HG03521 (cell line): ENCODE data around the gene UNC119B.
"Not testable (repeated sequence)": the region's sequence is repeated elsewhere in the genome, so short reads cannot be mapped to it uniquely, and the experiment has no call there.

ENCODE experiments used
- ATAC-seq: cut with Tn5 transposase; IDR thresholded peaks from one replicate; pipeline ENCODE4 v1.9.1; 2021; ENCODE audit warnings: mild to moderate bottlenecking, moderate library complexity; ENCODE audit not compliant: unreplicated experiment

The UNC119B gene

DNA sequence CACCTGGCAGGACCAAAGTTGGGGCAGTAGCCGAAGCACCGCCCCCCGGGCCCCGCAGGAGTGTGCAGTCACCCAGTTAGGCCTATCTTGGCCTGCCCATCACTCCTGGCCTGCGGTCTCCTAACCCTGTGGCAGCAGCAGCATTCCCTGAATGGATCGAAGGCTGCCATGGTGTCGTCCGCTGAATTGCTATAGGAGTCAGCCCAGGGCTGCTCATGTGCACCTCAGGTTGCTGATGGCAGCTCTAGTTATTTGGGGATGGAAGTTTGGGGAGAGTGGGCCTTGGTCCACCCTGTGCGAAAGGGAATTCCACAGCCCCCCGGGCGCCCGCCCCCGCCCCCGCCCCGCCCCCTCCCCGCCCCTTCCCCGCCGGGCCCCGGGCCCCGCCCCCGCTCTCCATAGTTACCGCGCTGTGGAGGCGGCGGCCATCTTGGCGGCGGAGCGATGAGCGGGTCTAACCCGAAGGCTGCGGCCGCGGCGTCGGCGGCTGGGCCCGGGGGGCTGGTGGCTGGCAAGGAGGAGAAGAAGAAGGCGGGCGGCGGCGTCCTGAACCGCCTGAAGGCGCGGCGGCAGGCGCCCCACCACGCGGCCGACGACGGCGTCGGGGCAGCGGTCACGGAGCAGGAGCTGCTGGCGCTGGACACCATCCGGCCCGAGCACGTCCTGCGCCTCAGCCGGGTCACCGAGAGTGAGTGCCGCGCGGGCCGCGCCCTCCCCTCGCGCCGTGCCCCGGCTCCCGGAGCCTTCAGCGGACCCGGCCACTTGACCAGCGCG is at the start of gene UNC119B:
UNC119B (plus strand) TSS at position 428 of the 774 bp plus-strand sequence; CDS start at position 445, 17 bp downstream.
- ATAC-seq, result peak; percentile 77

- ATAC-seq, result no peak
Measured at GRCh38 chr12:120661432-120661831, 48.8 kb upstream of the UNC119B start.

DNA sequence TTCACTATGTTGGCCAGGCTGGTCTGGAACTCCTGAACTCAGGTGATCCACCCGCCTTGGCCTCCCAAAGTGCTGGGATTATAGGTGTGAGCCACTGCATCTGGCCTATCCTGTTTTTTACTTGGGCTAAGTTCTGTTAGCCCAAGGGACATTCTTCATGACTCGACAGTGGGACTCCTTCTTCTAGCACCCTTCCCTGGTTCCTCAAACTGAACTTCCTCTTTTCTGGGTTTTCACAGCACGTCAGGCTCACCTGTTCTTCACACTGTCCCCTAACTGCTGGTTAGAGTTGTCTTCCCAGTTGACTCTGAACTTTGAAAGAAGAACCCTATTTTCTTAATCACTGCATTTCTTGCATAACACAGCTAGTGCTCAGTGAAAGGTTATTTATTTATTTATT is 47.4 kb upstream of the UNC119B start:
- no peak for ATAC-seq

- no peak for ATAC-seq
Measured at GRCh38 chr12:120663741-120664140, 46.5 kb upstream of the UNC119B start.

- no peak for ATAC-seq
Measured at GRCh38 chr12:120666571-120667390, 43.5 kb upstream of the UNC119B start.

- no peak for ATAC-seq
Measured at GRCh38 chr12:120668091-120668867, 42.0 kb upstream of the UNC119B start.

- peak; percentile 42 for ATAC-seq
Measured at GRCh38 chr12:120668868-120669840, 41.1 kb upstream of the UNC119B start.

- ATAC-seq, result not testable (repeated sequence)
Measured at GRCh38 chr12:120670237-120670636, 40.0 kb upstream of the UNC119B start.

DNA sequence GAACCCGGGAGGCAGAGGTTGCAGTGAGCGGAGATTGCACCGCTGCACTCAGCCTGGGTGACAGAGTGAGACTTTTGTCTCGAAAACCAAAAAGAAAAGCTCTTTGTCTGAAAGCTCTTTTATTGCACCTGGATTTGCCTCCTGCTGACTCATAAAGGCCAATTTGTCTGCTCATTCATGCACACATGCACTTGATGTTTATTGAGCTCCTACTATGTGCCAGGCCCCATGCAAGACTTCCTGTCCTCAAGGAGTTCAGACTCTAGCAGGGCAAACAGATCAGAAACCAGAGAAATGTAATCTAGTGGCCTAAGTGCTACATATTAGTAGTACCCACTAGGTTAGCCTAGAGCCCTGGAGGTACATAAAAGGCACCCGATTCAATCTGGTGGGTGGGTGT is 39.6 kb upstream of the UNC119B start:
- no peak for ATAC-seq

DNA sequence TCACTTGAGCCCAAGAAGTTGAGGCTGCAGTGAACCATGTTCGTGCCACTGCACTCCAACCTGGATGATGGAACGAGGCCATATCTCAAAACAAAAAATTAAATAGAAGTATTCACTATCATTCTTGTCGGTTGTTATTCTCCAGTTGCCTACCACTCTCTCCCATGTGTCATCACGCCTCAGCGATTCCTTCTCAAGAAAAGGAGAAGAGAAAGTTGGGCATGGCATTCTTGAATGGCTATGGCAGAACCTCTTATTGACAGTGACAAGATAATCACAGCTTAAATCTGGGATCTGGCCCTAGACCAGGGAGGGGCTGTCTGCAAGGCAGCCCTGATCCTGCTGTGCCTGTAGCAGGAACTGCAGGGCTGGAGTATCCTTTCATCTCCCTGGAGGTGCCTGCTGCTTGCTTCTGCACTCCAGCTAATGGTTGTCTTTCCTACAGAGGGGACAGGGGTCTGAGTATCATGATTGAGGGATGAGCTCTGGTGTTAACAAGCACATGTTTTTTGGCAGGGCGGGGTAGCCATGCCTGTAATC is 36.1 kb upstream of the UNC119B start:
- ATAC-seq, result no peak

GRCh38 chr12:120677765-120678473 is 32.3 kb upstream of the UNC119B start:
- ATAC-seq, result no peak

- ATAC-seq, result no peak
Measured at GRCh38 chr12:120678572-120678971, 31.7 kb upstream of the UNC119B start.

DNA sequence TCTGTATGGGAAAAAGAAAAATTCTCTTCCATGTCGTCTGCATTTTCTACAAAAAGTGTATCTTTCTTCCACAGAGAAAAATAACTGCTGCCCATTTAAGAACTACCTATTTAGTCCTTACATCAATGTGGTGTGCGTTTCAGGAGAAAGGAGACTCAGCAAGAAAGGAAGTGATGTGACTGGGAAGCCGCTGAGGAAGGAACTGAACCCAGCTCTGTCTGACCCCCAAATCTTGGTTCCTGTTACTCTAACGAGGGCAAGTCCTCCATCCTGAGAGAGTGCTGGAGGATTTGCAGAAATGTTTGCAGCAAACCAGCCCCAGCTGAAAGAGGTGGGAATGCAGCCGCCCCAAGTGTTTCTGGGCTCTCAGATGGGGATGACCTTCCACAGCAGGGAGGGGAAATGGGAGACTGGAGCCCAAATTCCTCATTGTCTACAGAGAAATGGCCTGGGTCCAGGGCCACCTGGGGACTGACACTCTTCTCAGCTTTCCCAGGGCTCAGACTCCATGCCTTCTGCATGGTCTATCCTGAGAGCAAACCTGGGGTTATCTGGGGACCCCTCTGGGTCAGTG is 30.0 kb upstream of the UNC119B start:
- ATAC-seq, result no peak

- no peak for ATAC-seq
Measured at GRCh38 chr12:120684523-120684932, 25.7 kb upstream of the UNC119B start.

GRCh38 chr12:120685522-120685921 is 24.7 kb upstream of the UNC119B start:
- no peak for ATAC-seq

DNA sequence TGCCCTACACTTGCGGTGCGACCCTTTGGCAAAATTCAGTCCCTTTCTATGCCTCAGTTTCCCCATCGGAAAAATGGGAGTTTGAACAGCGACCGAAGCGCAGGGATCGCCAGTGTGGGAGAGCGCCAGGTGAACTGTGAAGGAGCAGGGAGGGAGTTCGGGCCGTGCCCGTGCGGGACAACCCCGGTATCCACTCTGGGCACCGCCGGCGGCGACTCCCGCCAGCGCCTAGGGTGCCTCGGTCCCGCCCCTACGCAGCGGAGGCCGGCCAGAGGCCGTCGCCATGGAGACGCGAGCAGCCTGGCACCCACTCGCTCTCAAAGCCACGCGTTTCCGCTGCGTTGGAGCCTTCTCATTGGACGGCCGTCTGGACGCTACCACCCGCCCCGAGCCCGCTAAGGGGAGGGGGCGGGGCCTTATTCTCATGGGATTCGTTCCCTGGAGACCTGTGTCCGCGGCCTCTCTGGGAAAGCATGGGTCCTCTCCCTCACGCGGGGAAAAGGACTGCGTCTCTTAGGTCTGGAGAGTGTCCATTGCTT is 24.0 kb upstream of the UNC119B start:
- ATAC-seq, result peak; percentile 70

GRCh38 chr12:120686690-120687577 is 23.3 kb upstream of the UNC119B start, which contains the start of gene MLEC:
Gene MLEC (plus strand): TSS chr12:120687149. CDS start chr12:120687297, 148 bp downstream.
- ATAC-seq, result peak; percentile 70
